ENCODE results near the gene C1QL1. TPM values are rescaled to one million over a fixed set of nuclear protein-coding genes. Genes with fewer than 3 reads are reported as not detected.
"Not testable (repeated sequence)": the region's sequence is repeated elsewhere in the genome, so short reads cannot be mapped to it uniquely, and the experiment has no call there.

The C1QL1 gene
- total RNA-seq, 2 donors from 2014 or later, result 0.19 to 0.42 TPM

- no peak for DNase-seq (ENCODE audit: low spot score)
- intact Hi-C loops (cut with DNase I), result no loop called here
Observed at GRCh38 chr17:44967026-44967906, 837 bp downstream of the C1QL1 start.

DNA sequence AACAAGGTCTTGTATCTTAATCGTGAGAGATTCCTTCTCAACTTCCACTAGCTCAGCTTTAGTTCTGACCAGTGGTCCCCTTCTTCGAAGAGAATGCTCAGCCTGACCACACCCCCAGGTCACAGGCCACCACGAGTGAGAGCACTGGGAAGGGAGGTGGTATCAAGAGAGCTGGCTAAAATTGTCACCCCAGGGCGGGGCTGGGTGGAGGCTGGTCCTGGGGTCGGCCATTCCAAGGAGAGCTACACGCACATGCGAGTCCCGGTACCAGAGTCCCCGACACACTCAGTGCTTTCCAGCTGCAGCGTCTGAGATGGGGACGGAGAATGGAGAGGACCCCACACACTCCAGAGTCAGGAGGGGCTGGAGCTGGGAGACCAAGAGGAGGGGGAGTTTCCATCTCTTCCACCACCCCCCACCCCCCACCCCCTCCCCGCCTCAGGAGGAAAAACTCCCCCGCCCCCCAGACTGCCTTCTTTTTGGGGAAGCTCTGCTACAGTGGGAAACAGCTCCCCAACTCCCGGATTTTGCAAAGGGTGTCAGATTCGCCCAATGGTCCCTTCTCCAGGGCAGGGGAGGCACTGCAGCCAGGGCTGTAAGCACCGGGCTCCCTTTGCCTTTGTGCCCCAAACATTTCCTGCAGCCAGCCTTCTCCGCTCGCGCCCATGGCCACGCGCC is 1.6 kb downstream of the C1QL1 start:
- DNase-seq (ENCODE audit: low spot score), result no peak
- intact Hi-C loops (cut with DNase I), result no loop called here

DNA sequence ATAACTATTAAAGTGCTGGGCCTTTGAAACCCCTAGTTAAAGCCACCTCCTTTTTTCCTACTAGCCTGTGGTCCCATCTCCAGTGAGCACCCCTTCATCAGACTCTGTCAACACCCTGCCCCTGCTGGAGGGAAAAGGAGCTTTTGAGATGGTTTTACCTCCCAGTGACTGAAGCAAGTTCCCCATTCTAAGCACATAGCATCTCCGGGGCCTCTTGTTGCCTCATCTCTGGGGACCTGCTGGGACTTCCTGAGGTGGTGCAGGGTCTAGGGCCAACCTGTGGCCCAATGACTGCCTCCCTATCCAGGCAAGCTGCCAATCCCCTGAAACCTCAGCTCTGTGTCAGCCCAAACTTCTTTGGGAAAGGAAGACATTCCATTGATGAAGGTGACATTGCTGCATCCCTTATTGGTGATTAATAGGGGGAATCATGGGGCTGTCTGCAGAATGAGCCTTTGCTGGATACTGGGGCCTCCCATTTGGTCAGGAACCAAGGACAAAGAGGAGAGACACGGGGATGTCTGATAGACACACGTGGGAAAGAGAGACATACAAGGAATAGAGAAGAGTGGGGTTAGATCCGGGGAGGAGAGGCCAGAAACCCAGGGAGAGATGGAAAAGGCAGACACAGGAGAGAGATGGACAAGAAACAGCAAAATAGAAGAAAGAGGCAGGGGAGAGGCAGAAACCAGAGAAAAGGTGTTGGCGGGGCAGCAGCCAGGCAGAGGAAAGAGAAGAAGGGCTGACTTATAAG is 2.4 kb downstream of the C1QL1 start:
- intact Hi-C loops (cut with DNase I), result no loop called here
- no peak for DNase-seq (ENCODE audit: low spot score)

- intact Hi-C loops (cut with DNase I), result no loop called here
- DNase-seq (ENCODE audit: low spot score), result peak; percentile 52
Observed at GRCh38 chr17:44961921-44962350, 6.2 kb downstream of the C1QL1 start.

GRCh38 chr17:44960691-44961090 is 7.4 kb downstream of the C1QL1 start:
- DNase-seq (ENCODE audit: low spot score), result peak; percentile 34
- intact Hi-C loops (cut with DNase I), result no loop called here

DNA sequence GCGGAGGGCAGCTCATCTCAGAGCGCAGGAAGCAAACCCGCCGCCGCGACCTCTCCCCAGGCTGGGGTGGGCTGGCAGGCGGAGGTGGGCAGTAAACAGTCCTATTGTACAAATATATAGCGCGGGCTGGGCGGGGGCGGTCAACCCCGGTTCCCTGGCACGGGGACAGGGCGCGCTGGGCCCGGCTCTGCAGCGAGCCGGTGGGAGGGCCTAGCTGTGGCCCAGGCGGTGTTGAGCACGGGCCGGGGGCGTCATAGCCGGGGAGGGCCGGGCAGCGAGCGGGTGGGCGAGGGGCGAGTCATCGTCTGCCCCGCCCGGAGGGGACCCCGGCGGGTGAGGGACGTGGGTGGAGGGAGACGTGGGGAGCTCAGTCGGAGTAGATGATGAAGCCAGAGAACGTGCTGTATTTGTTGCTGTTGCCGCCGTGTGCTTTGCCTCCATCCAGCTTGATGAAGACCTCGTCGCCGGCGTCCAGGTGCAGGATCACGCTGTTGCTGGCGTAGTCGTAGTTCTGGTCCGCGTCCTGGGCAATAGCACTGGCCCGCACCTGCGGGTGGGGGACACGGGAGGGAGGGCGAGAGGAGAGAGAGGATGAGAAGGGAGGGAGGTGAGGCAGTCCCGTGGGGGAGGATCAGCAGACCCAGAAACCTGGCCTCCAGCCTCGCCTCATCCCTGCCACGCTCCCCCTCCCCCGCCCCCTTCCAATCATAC is 8.1 kb downstream of the C1QL1 start:
- intact Hi-C loops (cut with DNase I), result no loop called here
- peak; percentile 72 for DNase-seq (ENCODE audit: low spot score)

DNA sequence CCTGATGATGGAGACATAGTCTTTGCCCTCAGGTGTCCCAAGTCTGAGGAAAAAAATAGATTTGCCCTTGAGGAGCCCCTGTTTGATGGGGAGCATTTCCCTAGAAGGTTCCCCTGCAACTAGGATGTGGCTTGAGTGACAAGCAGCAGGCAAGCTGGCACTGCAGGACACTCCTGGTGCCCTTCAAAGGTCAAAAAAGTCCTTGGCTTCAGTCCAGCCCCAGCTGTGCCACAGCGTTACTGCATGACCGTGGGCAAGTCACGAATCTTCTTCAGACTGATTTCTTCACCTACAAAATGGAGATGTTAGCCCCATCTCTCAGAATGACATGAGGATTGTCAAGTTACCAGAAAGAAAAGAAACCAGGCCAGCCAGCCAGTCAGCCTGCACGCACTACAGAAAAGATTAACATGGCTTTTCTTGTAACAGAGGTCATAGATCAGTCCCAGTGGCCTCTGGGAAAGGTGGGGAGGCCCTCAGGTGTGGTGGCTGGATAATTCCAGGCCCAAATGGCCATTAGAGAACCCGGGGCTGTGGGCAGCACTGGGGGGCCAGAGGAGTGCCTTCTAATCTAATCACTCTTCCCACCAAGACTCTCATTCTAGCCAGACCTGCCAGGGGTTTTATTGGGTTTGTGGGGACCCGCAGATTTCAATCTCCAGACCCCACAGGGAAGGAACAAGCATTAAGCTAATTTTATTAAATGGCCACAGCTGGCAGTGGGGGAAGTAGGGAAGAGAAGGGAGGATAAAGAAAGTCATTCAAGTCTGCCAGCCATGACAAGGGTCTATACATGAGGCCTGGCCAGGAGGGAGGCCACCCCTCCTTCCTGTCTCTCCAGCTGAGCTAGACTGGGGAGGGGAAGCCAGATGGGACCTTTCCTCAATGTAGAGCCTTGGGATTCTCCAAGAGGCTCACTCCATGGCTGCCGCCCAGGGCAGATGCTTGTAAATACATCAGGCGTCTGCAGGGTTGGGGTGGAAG is 10.8 kb downstream of the C1QL1 start:
- peak; percentile 64 for DNase-seq (ENCODE audit: low spot score)

GRCh38 chr17:44955674-44956425 is 12.3 kb downstream of the C1QL1 start:
- peak; percentile 16 for DNase-seq (ENCODE audit: low spot score)
- intact Hi-C loops (cut with DNase I), result no loop called here

More for the DNA sequence above, 10.8 kb downstream of the C1QL1 start:
- intact Hi-C loops (cut with DNase I), result no loop called here

DNA sequence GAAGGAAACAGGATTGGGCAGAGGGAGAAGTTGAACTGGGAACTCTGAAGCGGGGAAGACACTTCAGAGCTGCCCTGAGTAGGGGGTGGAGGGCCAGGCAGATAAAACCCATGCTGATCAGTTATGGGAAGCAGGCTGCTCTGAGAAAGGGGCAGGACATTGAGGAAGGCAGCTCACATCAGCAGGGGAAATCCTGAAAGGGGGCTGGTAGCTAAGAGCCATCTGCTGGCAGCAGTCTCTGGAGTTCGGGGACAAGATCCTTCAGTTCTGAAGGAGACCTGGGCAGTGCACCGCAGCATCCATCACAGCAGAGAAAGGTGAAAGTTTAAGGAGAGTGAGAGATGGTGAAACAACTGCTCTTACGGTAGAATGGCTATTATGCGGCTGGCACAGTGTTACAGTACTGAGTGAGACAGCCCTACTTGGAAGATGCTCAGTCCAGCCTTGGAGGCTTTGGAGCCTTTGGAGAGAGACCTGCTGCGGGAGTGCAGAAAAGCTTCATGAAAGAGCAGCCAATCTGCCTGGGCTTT is 15.1 kb downstream of the C1QL1 start:
- peak; percentile 41 for DNase-seq (ENCODE audit: low spot score)
- intact Hi-C loops (cut with DNase I), result no loop called here

DNA sequence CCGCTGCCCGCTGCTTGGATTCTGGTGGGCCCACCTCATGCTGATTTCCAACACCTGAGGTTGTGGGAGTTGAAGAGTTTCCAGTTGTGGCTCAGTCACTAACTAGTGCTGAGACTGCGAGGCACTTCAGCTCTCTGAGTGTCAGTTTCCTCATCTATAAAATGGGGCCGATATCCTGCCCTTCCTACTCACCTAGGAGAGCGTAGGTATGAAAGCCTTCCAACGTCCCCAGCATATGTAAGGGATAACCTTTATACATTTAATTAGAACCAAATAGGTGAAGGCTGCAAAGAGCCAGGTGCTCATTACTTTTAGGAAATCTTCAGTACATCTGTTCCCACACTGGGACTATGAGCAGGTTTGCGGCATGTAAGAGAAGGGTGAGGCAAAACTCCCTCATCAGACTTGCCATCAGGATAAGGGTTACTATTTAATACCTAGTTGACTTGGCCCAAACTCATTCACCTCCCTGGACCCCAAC is 19.7 kb downstream of the C1QL1 start:
- DNase-seq (ENCODE audit: low spot score), result no peak
- intact Hi-C loops (cut with DNase I), result no loop called here

DNA sequence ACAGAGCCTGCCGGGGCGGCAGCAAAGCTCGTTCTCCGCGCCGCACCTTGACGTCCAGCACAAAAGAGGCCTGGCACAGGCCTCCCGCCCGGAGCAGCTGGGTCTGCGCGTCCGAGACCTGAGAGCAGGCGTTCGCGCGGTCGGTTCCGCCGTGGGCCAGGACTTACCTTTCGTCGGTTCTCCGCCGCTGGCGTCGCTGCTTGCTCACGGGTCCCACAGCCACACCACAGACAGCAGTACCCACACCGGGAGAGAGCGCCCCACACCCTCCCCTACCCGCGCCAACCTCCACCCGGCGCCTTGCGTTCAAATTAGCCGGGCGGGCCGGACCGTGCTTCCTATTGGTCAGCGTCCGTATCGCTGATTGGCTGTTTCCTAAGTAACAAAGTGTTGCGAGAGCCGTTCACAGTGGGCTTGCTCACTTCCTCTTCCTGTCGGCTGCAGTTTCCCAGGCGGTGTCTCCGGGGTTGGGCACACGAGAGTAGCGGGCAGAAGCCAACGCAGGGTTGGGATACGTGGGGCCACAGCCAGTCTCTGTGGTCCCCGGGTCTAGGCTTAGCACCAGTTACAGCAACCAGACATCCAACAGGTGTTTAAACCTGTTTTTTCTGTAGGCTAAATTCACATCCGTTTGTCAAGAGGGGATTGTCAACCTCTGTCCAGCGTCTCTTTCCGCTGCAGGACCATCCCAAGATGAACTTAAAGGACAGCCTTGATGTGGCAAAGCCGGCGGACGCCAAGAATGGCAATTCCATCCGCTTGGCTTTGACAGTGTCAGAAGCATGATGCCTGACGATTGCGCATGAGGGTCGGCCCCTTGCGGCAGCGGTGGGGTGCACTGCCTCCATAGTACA is 20.4 kb downstream of the C1QL1 start, which contains the start of gene KIF18B:
Gene KIF18B (minus strand): TSS at position 313 of the 854 bp plus-strand sequence. CDS start 11,429 bp downstream, outside the sequence.
- intact Hi-C loops (cut with DNase I), result no loop called here
- peak; percentile 96 for DNase-seq (ENCODE audit: low spot score)

GRCh38 chr17:44945652-44946051 is 22.5 kb downstream of the C1QL1 start:
- DNase-seq (ENCODE audit: low spot score); intact Hi-C loops (cut with DNase I): not testable (repeated sequence)

GRCh38 chr17:44942456-44942855 is 25.6 kb downstream of the C1QL1 start:
- peak; percentile 58 for DNase-seq (ENCODE audit: low spot score)
- intact Hi-C loops (cut with DNase I), result no loop called here

DNA sequence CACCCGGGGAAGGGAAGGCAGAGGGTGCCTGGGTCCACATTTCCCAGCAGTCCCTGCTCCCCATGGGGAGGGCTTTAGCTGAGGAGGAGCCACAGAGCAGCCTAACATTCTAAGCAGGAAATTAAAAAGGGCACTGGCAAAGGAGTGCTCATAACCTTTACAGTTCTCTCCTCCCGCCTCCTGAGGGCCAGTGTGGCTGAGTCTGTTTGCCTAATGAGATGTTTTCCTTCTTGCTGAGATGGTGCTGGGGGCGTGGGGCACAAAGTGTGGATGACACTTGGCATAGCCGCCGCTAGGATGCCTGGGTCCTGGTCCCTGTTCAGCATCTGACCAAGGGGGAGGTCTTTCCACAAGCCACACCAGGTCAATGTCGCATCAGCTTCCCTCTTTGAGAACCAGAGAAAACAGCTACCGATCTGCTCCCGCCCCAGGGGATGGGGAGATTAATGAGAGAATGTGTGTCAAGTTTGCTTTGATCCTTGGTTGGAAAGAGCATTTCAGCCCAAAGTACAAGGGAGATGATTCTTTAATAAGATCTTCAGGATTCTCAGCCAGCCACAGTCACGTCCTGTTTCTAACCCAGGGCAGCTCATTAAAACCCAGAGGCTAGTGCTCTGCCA is 26.3 kb downstream of the C1QL1 start:
- peak; percentile 62 for DNase-seq (ENCODE audit: low spot score)
- intact Hi-C loops (cut with DNase I), result no loop called here

DNA sequence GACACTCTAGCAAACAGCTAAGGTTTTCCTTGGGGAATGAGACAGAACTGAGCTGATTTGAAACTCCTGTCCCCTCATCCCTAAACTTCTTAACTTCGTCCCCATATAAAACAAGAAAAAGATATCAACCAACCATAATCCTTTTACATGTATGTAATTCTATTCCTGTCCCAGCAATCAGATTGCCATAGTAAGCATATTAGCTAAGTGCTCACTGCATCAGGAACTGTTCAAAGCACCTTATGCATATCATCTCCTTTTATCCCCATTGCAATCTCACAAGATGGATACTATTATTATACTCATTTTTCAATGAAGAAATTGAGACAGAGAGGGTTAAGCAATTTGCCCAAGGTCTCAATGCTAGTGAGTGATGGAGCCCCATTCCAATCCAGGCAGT is 27.3 kb downstream of the C1QL1 start:
- no peak for DNase-seq (ENCODE audit: low spot score)
- intact Hi-C loops (cut with DNase I), result no loop called here

GRCh38 chr17:44940317-44940716 is 27.8 kb downstream of the C1QL1 start:
- DNase-seq (ENCODE audit: low spot score), result no peak
- intact Hi-C loops (cut with DNase I), result no loop called here

Measured in posterior vena cava (tissue), 2 donors.